SK-N-SH (cell line): ENCODE measurements around the gene AAGAB. TPM values are rescaled to one million over a fixed set of nuclear protein-coding genes. Genes with fewer than 3 reads are reported as not detected.

Experiments
- CTCF ChIA-PET: fragments of 300-600, 350-600 bp; formaldehyde crosslinking; extraction: SDS; loops from one replicate; lab custom pipeline; 2021; lab: Yijun Ruan, JAX
- POLR2A ChIA-PET: fragments of 350-600 bp; sonication (Branson Sonifier 250); formaldehyde crosslinking; extraction: SDS; loops from one replicate; lab custom pipeline; 2020; ENCODE audit warnings: antibody characterized with exemption, inconsistent platforms; lab: Yijun Ruan, JAX
- DNase-seq: peaks from one replicate; pipeline ENCODE4 v3.0.0; 2012
- H2AFZ ChIP-seq: fragments of 200-600 bp; sonication (generic); 2 replicates; pipeline ENCODE4 v1.8.1; 2016; ENCODE audit warnings: antibody characterized with exemption, mild to moderate bottlenecking, low read depth
- H3F3A ChIP-seq: fragments of 200-600 bp; sonication (generic); replicated peaks from 2 replicates; pipeline ENCODE3; 2016; ENCODE audit warnings: antibody characterized with exemption, mild to moderate bottlenecking; ENCODE audit not compliant: insufficient read depth
- H3K27ac ChIP-seq, 2 experiments: fragments of 200-500 bp in 1 of 2; fragments of 200-600 bp in 1 of 2; sonication (Bioruptor generic) in 1 of 2; sonication (generic), shearing (Covaris generic) in 1 of 2; 2 replicates each; pipeline versions ENCODE4 v1.5.1 to v1.6.1; 2014 to 2016; ENCODE audit warnings: low read depth in 2 of 2, inconsistent platforms in 1 of 2, low read length in 1 of 2, mild to moderate bottlenecking in 1 of 2, mixed read lengths in 1 of 2
- H3K27me3 ChIP-seq: fragments of 200-600 bp; sonication (generic), shearing (Covaris generic); 2 replicates; pipeline ENCODE4 v1.6.1; 2016; ENCODE audit warnings: mixed run types; ENCODE audit not compliant: insufficient read depth
- H3K36me3 ChIP-seq, 2 experiments: fragments of 200-500 bp in 1 of 2; fragments of 200-600 bp in 1 of 2; sonication (Bioruptor generic) in 1 of 2; sonication (generic) in 1 of 2; replicated peaks in 1 of 2; 2 replicates each; pipeline versions ENCODE3 to v1.5.1; 2014 to 2016; ENCODE audit warnings: low read length in 1 of 2, mild to moderate bottlenecking in 1 of 2; ENCODE audit not compliant: insufficient read depth in 2 of 2, control insufficient read depth in 1 of 2
- H3K4me1 ChIP-seq, 2 experiments: fragments of 200-500 bp in 1 of 2; fragments of 200-600 bp in 1 of 2; sonication (Bioruptor generic) in 1 of 2; sonication (generic), shearing (Covaris generic) in 1 of 2; 2 replicates each; pipeline versions ENCODE4 v1.5.1 to v1.6.1; 2014 to 2016; ENCODE audit warnings: low read depth in 1 of 2, low read length in 1 of 2, mixed run types in 1 of 2; ENCODE audit not compliant: insufficient read depth in 2 of 2, control insufficient read depth in 1 of 2
- H3K4me2 ChIP-seq: fragments of 200-600 bp; sonication (generic), shearing (Covaris generic); 2 replicates; pipeline ENCODE4 v1.6.1; 2017; ENCODE audit warnings: mixed run types
- H3K4me3 ChIP-seq, 2 experiments: fragments of 200-500 bp in 1 of 2; fragments of 200-600 bp in 1 of 2; sonication (Bioruptor generic) in 1 of 2; sonication (generic), shearing (Covaris generic) in 1 of 2; 2 replicates each; pipeline versions ENCODE4 v1.5.1 to v1.8.1; 2014 to 2016; ENCODE audit warnings: low read depth in 2 of 2, inconsistent platforms in 1 of 2, low read length in 1 of 2, mild to moderate bottlenecking in 1 of 2, mixed read lengths in 1 of 2, moderate library complexity in 1 of 2
- H3K79me2 ChIP-seq: fragments of 200-600 bp; sonication (generic); 2 replicates; pipeline ENCODE4 v1.8.1; 2017; ENCODE audit warnings: mild to moderate bottlenecking; ENCODE audit not compliant: insufficient read depth
- H3K9ac ChIP-seq: fragments of 200-600 bp; sonication (generic); 2 replicates; pipeline ENCODE4 v1.6.1; 2017; ENCODE audit warnings: mixed run types
- H3K9me2 ChIP-seq: fragments of 200-600 bp; sonication (generic); 2 replicates; pipeline ENCODE4 v1.6.1; 2017; ENCODE audit warnings: mixed run types
- H3K9me3 ChIP-seq: fragments of 200-600 bp; sonication (generic); 2 replicates; pipeline ENCODE4 v1.6.1; 2017; ENCODE audit warnings: mixed run types, mild to moderate bottlenecking, moderate library complexity
- H4K20me1 ChIP-seq: fragments of 200-600 bp; sonication (generic); 2 replicates; pipeline ENCODE4 v1.6.1; 2017; ENCODE audit warnings: mild to moderate bottlenecking, mixed run types; ENCODE audit not compliant: insufficient read depth
- ELF1 ChIP-seq: IDR thresholded peaks from 2 replicates; pipeline ENCODE4 v1.4.0; 2012
- FOSL2 ChIP-seq: IDR thresholded peaks from 2 replicates; pipeline ENCODE4 v1.4.0; 2012; ENCODE audit warnings: low read depth, mild to moderate bottlenecking, moderate library complexity, borderline replicate concordance
- FOXJ3 ChIP-seq: sonication (generic); formaldehyde crosslinking; IDR thresholded peaks from 2 replicates; pipeline ENCODE4 v1.5.1; 2020; ENCODE audit warnings: mild to moderate bottlenecking, missing genetic modification reagents
- FOXM1 ChIP-seq: IDR thresholded peaks from 2 replicates; pipeline ENCODE4 v1.4.0; 2012; ENCODE audit warnings: low read depth, mild to moderate bottlenecking
- GATA2 ChIP-seq: sonication (generic); formaldehyde crosslinking; IDR thresholded peaks from 2 replicates; pipeline ENCODE4 v1.5.0; 2020; ENCODE audit warnings: mild to moderate bottlenecking, missing genetic modification reagents
- JUND ChIP-seq: IDR thresholded peaks from 2 replicates; pipeline ENCODE4 v1.4.0; 2012
- MAX ChIP-seq: IDR thresholded peaks from 2 replicates; pipeline ENCODE4 v1.4.0; 2012; ENCODE audit warnings: low read depth
- MEF2A ChIP-seq: IDR thresholded peaks from 2 replicates; pipeline ENCODE4 v1.4.0; 2012; ENCODE audit warnings: low read depth, borderline replicate concordance
- MXI1 ChIP-seq: IDR thresholded peaks from 2 replicates; pipeline ENCODE4 v1.6.1; 2012; ENCODE audit warnings: mild to moderate bottlenecking, low read depth, low read length, improper control_type of control experiment
- POLR2AphosphoS5 ChIP-seq: IDR thresholded peaks from 2 replicates; pipeline ENCODE4 v1.6.1; 2012; ENCODE audit warnings: low read depth, low read length
- RAD21 ChIP-seq: IDR thresholded peaks from 2 replicates; pipeline ENCODE4 v1.6.1; 2012; ENCODE audit warnings: mild to moderate bottlenecking, low read length
- RFX5 ChIP-seq: IDR thresholded peaks from 2 replicates; pipeline ENCODE4 v1.6.1; 2012; ENCODE audit warnings: mild to moderate bottlenecking, improper control_type of control experiment, low read length
- SMC3 ChIP-seq: IDR thresholded peaks from 2 replicates; pipeline ENCODE4 v1.6.1; 2012; ENCODE audit warnings: low read depth, low read length, improper control_type of control experiment
- TAF1 ChIP-seq: IDR thresholded peaks from 2 replicates; pipeline ENCODE4 v1.6.1; 2012; ENCODE audit warnings: low read depth, mild to moderate bottlenecking, low read length, moderate library complexity, borderline replicate concordance
- TEAD4 ChIP-seq: IDR thresholded peaks from 2 replicates; pipeline ENCODE4 v1.4.0; 2012; ENCODE audit warnings: mild to moderate bottlenecking, borderline replicate concordance; ENCODE audit not compliant: insufficient read depth
- USF1 ChIP-seq: IDR thresholded peaks from 2 replicates; pipeline ENCODE4 v1.4.0; 2012; ENCODE audit warnings: low read depth, borderline replicate concordance
- USF2 ChIP-seq: fragments of 150-350 bp; IDR thresholded peaks from 2 replicates; pipeline ENCODE4 v1.6.1; 2017; ENCODE audit warnings: antibody characterized with exemption, low read length, low read depth, borderline replicate concordance
- YY1 ChIP-seq: IDR thresholded peaks from 2 replicates; pipeline ENCODE4 v1.4.0; 2012; ENCODE audit warnings: low read depth, mild to moderate bottlenecking
- WGBS: methylation state at CpG from one replicate; pipeline ENCODE4 v1.1.6; 2017; ENCODE audit warnings: low lambda C conversion rate; 5-methylcytosine and 5-hydroxymethylcytosine counted together
- polyA plus RNA-seq, 3 experiments: library from polyadenylated mRNA; depleted of rRNA; stranded (reverse); fragments of >200 nt; gene quantifications; 2 replicates each; pipeline ENCODE4 v1.2.3, GENCODE V29; 2012
- TF ChIP-seq, protein P1 (sequence below): IDR thresholded peaks from 2 replicates; pipeline ENCODE4 v1.4.0; 2012; ENCODE audit warnings: low read depth, borderline replicate concordance
- TF ChIP-seq, protein P2 (sequence below): IDR thresholded peaks from 2 replicates; pipeline ENCODE4 v1.6.1; 2012; ENCODE audit warnings: mild to moderate bottlenecking, low read depth, low read length, moderate library complexity

The AAGAB gene
- polyA plus RNA-seq, 1 of the 3 experiments (the other 2 are of a cell fraction): 24.9 TPM

DNA sequence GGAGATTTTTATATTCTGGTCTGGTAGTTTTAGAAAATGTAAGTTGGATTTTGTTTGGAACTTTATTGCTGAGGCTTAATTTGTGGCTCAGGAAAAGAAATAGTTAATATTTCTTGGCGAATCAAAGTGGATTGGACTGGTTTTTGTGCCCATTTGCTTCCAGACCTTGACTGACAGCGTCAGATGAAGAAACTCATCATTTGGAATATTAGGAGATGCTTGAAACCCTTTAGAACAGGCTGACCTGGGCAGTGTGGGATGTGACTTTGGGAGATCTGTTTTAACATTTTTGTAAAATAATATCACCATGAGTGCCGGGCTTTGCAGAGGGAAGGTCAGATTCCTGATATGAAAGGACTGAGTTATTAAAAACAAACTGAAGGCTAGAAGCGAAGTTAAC, 83.0 kb downstream of the AAGAB start:
- Histone ChIP-seq H3F3A (no peaks in the 10 kb centered on the region), H3K4me1 (peaks cover 18 to 41% of the 10 kb centered on the region in 2 experiments; a peak in 3 of 4 replicates), H3K27ac (no peak overlapping the region), H2AFZ (no peak overlapping the region), H3K9me2 (no peaks in the 10 kb centered on the region), H3K9ac (no peak overlapping the region), H3K27me3 (no peaks in the 10 kb centered on the region), H3K9me3 (no peaks in the 10 kb centered on the region), H3K36me3 (peaks cover 13 to 14% of the 10 kb centered on the region in 2 experiments), H4K20me1 (no peaks in the 10 kb centered on the region), H3K4me2 (no peak overlapping the region; the same call in 1 of the 2 replicates), H3K79me2 (peaks cover 8% of the 10 kb centered on the region; the same call in 1 of the 2 replicates), H3K4me3 (no peak overlapping the region)
- 95% methylated on average over 4 of the region's 4 CpGs for WGBS
- ChIA-PET CTCF (no interaction called here), POLR2A (no interaction called here)
- TF ChIP-seq MXI1 (no peak), GATA2 (CRISPR knock-in tag) (no peak), RAD21 (no peak), FOXJ3 (CRISPR knock-in tag) (no peak), ELF1 (no peak), SMC3 (no peak), FOSL2 (no peak), YY1 (no peak), FOXM1 (no peak), MAX (no peak), JUND (no peak)
- DNase-seq: no peak

GRCh38 chr15:67170143-67170925, 84.1 kb downstream of the AAGAB start:
- Histone ChIP-seq H3K79me2 (peaks cover 8% of the 10 kb centered on the region; the same call in 1 of the 2 replicates), H3K36me3 (peaks cover 13 to 22% of the 10 kb centered on the region in 2 experiments), H3K9me2 (no peaks in the 10 kb centered on the region), H2AFZ (no peak overlapping the region), H3K4me3 (no peak overlapping the region), H3K4me2 (no peak overlapping the region), H3K27ac (no peak overlapping the region), H3K9me3 (no peaks in the 10 kb centered on the region), H4K20me1 (no peaks in the 10 kb centered on the region), H3F3A (no peaks in the 10 kb centered on the region), H3K4me1 (peaks cover 8 to 30% of the 10 kb centered on the region in 2 experiments; a peak in 2 of 4 replicates), H3K27me3 (no peaks in the 10 kb centered on the region), H3K9ac (no peak overlapping the region)
- no peak for DNase-seq
- WGBS: 90% methylated on average over 12 of the region's 12 CpGs
- POLR2A ChIA-PET: no interaction called here
- CTCF ChIA-PET: no interaction called here
- TF ChIP-seq FOXJ3 (CRISPR knock-in tag): no peak
- TF ChIP-seq USF2: no peak
- TF ChIP-seq MEF2A: no peak
- TF ChIP-seq, protein P1, sequence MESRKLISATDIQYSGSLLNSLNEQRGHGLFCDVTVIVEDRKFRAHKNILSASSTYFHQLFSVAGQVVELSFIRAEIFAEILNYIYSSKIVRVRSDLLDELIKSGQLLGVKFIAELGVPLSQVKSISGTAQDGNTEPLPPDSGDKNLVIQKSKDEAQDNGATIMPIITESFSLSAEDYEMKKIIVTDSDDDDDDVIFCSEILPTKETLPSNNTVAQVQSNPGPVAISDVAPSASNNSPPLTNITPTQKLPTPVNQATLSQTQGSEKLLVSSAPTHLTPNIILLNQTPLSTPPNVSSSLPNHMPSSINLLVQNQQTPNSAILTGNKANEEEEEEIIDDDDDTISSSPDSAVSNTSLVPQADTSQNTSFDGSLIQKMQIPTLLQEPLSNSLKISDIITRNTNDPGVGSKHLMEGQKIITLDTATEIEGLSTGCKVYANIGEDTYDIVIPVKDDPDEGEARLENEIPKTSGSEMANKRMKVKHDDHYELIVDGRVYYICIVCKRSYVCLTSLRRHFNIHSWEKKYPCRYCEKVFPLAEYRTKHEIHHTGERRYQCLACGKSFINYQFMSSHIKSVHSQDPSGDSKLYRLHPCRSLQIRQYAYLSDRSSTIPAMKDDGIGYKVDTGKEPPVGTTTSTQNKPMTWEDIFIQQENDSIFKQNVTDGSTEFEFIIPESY: no peak
- no peak for TF ChIP-seq ELF1
- TF ChIP-seq RFX5: no peak
- no peak for TF ChIP-seq TEAD4
- no peak for TF ChIP-seq FOXM1
- no peak for TF ChIP-seq TAF1
- no peak for TF ChIP-seq RAD21
- TF ChIP-seq YY1: no peak
- TF ChIP-seq, protein P2, sequence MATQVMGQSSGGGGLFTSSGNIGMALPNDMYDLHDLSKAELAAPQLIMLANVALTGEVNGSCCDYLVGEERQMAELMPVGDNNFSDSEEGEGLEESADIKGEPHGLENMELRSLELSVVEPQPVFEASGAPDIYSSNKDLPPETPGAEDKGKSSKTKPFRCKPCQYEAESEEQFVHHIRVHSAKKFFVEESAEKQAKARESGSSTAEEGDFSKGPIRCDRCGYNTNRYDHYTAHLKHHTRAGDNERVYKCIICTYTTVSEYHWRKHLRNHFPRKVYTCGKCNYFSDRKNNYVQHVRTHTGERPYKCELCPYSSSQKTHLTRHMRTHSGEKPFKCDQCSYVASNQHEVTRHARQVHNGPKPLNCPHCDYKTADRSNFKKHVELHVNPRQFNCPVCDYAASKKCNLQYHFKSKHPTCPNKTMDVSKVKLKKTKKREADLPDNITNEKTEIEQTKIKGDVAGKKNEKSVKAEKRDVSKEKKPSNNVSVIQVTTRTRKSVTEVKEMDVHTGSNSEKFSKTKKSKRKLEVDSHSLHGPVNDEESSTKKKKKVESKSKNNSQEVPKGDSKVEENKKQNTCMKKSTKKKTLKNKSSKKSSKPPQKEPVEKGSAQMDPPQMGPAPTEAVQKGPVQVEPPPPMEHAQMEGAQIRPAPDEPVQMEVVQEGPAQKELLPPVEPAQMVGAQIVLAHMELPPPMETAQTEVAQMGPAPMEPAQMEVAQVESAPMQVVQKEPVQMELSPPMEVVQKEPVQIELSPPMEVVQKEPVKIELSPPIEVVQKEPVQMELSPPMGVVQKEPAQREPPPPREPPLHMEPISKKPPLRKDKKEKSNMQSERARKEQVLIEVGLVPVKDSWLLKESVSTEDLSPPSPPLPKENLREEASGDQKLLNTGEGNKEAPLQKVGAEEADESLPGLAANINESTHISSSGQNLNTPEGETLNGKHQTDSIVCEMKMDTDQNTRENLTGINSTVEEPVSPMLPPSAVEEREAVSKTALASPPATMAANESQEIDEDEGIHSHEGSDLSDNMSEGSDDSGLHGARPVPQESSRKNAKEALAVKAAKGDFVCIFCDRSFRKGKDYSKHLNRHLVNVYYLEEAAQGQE: no peak
- TF ChIP-seq POLR2AphosphoS5: no peak
- no peak for TF ChIP-seq JUND
- TF ChIP-seq USF1: no peak
